OCI-LY7 (cell line): ENCODE results near the gene SLC9B1. TPM values are rescaled to one million over a fixed set of nuclear protein-coding genes. Genes with fewer than 3 reads are reported as not detected.
"Not testable (repeated sequence)": the region's sequence is repeated elsewhere in the genome, so short reads cannot be mapped to it uniquely, and the experiment has no call there.

ENCODE experiments used
- BruUV-seq: library from RNA; stranded (reverse); fragments of 400-500 nt; replicated peaks from 2 replicates; lab custom pipeline; 2021; lab: Mats Ljungman, UMichigan
- CTCF ChIA-PET: fragments of 300-600 bp; sonication (Branson Sonifier 250); formaldehyde crosslinking; loops from one replicate; lab custom pipeline; 2022; ENCODE audit warnings: antibody characterized with exemption; ENCODE audit not compliant: unreplicated experiment; lab: Charles Lee
- POLR2A ChIA-PET: fragments of 300-600 bp; sonication (Branson Sonifier 250); formaldehyde crosslinking; loops from one replicate; lab custom pipeline; 2022; ENCODE audit warnings: antibody characterized with exemption; lab: Charles Lee
- DNase-seq: peaks from one replicate; pipeline ENCODE4 v3.0.0-alpha.2; 2015; ENCODE audit warnings: low spot score
- H2AFZ ChIP-seq: fragments of 200-600 bp; sonication (generic), shearing (Covaris generic); 2 replicates; pipeline ENCODE4 v1.6.1; 2014; ENCODE audit warnings: mild to moderate bottlenecking, antibody characterized with exemption, low read length, moderate library complexity
- H3K27ac ChIP-seq: fragments of 200-600 bp; sonication (generic); 2 replicates; pipeline ENCODE4 v1.5.1; 2014; ENCODE audit warnings: mixed run types, low read depth, mild to moderate bottlenecking, moderate library complexity, low read length, inconsistent platforms; ENCODE audit not compliant: poor library complexity, severe bottlenecking
- H3K36me3 ChIP-seq: fragments of 200-600 bp; sonication (generic); 2 replicates; pipeline ENCODE4 v1.6.1; 2014; ENCODE audit warnings: mild to moderate bottlenecking, antibody characterized with exemption, low read length, moderate library complexity, mixed read lengths; ENCODE audit not compliant: insufficient read depth
- H3K4me1 ChIP-seq: fragments of 200-600 bp; sonication (generic); 2 replicates; pipeline ENCODE4 v1.5.1; 2014; ENCODE audit warnings: mild to moderate bottlenecking, low read length; ENCODE audit not compliant: insufficient read depth, poor library complexity, severe bottlenecking
- H3K4me2 ChIP-seq: fragments of 200-600 bp; sonication (generic); 2 replicates; pipeline ENCODE4 v1.6.1; 2014; ENCODE audit warnings: mild to moderate bottlenecking, low read length
- H3K4me3 ChIP-seq: fragments of 200-600 bp; sonication (generic); 2 replicates; pipeline ENCODE4 v1.5.1; 2014; ENCODE audit warnings: mild to moderate bottlenecking, low read depth, low read length; ENCODE audit not compliant: poor library complexity, severe bottlenecking
- H3K79me2 ChIP-seq: fragments of 200-600 bp; sonication (generic); 2 replicates; pipeline ENCODE4 v1.6.1; 2016; ENCODE audit warnings: low read depth, mild to moderate bottlenecking, low read length, moderate library complexity, mixed read lengths; ENCODE audit not compliant: insufficient read depth
- H3K9me2 ChIP-seq: fragments of 200-600 bp; sonication (generic); 2 replicates; pipeline ENCODE4 v1.6.1; 2016; ENCODE audit warnings: mild to moderate bottlenecking, low read length, mixed read lengths; ENCODE audit not compliant: insufficient read depth
- H3K9me3 ChIP-seq: fragments of 200-600 bp; sonication (generic); 2 replicates; pipeline ENCODE4 v1.6.1; 2014; ENCODE audit warnings: mild to moderate bottlenecking, mixed run types, low read length, mixed read lengths
- H4K20me1 ChIP-seq: fragments of 200-600 bp; sonication (generic); 2 replicates; pipeline ENCODE4 v1.6.1; 2014; ENCODE audit warnings: mild to moderate bottlenecking, antibody characterized with exemption, low read length, moderate library complexity, mixed read lengths; ENCODE audit not compliant: insufficient read depth
- EZH2phosphoT487 ChIP-seq: fragments of 200-600 bp; sonication (generic); IDR thresholded peaks from 2 replicates; pipeline ENCODE4 v1.6.1; 2018; ENCODE audit warnings: low read depth, borderline replicate concordance, mild to moderate bottlenecking, mixed run types, antibody characterized with exemption, low read length, moderate library complexity, mixed read lengths
- intact Hi-C: fragments of 100-400 bp; cut with micrococcal nuclease; formaldehyde crosslinking; loops from one replicate; pipeline ENCODE4 v1.10.0; 2022; ENCODE audit not compliant: unreplicated experiment
- total RNA-seq, 2 experiments: library from RNA; depleted of rRNA in 1 of 2; stranded (reverse); fragments of >200 nt in 1 of 2; shearing (Covaris generic) in 1 of 2; gene quantifications; 2 replicates each; pipeline ENCODE4 v1.2.3, GENCODE V29; 2014 to 2022
- TF ChIP-seq, protein P1 (sequence below): fragments of 200-600 bp; sonication (generic); conservative IDR thresholded peaks from 2 replicates; pipeline ENCODE4 v1.5.1; 2014; ENCODE audit warnings: mild to moderate bottlenecking, antibody characterized with exemption, low read length, moderate library complexity, mixed read lengths

Gene SLC9B1
- total RNA-seq, 2 experiments from 2014 or later, result 0.88 to 2.0 TPM

DNA sequence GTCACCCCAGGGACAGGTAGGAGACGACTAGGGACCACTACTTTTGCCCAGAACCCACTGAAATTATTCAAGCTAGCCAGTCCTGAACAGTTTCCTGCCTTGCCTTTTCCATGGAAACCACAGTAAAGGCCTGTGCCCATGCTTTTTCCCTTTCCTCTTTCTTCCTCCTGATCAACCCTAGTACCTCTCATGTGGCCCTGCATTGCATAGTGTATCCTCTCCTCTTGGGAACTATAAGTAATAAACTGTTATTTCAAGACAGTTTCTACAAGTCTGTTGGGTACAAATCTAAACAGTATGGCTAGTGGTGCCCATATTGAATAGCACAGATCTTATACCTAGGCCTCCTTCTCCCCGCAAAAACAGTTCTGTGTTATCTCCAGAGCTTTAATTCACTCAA is 136.2 kb downstream of the SLC9B1 start:
- no peak for DNase-seq
- ChIA-PET CTCF (no interaction called here), POLR2A (interaction anchor here (2.5 kb wide), 1 partner anchor 9 kb away, joined by 14 read pairs; no protein-coding TSS in a partner anchor)
- BruUV-seq, result no TSS peak
- H4K20me1 ChIP-seq, result no peaks in the 10 kb centered on the region
- intact Hi-C loops, result no loop called here
- no peaks in the 10 kb centered on the region for H3K9me3 ChIP-seq
- peaks cover 43% of the 10 kb centered on the region; the same call in 1 of the 2 replicates for H3K79me2 ChIP-seq
- no peaks in the 10 kb centered on the region for H3K9me2 ChIP-seq
- H3K4me1 ChIP-seq, result no peaks in the 10 kb centered on the region
- TF ChIP-seq, protein P1, sequence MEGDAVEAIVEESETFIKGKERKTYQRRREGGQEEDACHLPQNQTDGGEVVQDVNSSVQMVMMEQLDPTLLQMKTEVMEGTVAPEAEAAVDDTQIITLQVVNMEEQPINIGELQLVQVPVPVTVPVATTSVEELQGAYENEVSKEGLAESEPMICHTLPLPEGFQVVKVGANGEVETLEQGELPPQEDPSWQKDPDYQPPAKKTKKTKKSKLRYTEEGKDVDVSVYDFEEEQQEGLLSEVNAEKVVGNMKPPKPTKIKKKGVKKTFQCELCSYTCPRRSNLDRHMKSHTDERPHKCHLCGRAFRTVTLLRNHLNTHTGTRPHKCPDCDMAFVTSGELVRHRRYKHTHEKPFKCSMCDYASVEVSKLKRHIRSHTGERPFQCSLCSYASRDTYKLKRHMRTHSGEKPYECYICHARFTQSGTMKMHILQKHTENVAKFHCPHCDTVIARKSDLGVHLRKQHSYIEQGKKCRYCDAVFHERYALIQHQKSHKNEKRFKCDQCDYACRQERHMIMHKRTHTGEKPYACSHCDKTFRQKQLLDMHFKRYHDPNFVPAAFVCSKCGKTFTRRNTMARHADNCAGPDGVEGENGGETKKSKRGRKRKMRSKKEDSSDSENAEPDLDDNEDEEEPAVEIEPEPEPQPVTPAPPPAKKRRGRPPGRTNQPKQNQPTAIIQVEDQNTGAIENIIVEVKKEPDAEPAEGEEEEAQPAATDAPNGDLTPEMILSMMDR, result no peak
- TF ChIP-seq EZH2phosphoT487, result no peak
- no peak overlapping the region for H3K4me3 ChIP-seq
- no peak overlapping the region for H2AFZ ChIP-seq
- H3K4me2 ChIP-seq, result no peak overlapping the region
- H3K27ac ChIP-seq, result no peak overlapping the region
- H3K36me3 ChIP-seq, result peaks cover 39% of the 10 kb centered on the region

DNA sequence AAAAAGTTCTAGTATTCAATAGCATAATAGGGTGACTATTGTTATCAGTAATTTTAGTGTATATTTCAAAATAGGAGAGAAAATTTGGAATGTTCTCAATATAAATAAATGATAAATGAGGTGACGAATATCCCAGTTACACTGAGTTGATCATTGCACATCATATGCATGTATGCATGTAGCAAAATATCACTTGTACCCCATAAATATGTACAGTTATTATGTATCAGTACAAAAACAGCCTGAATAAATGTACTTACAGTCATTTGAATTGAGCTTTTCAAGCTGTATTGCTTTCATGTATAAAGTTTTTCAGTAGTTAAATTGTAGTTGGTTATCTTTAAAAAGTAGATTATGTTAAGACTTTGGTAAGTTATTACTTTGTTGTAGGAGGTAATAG is 138.2 kb downstream of the SLC9B1 start:
- TF ChIP-seq EZH2phosphoT487, result no peak
- TF ChIP-seq, protein P1, result no peak
- no TSS peak for BruUV-seq
- H4K20me1 ChIP-seq, result no peaks in the 10 kb centered on the region
- H3K9me2 ChIP-seq, result no peaks in the 10 kb centered on the region
- H3K79me2 ChIP-seq, result peaks cover 43% of the 10 kb centered on the region; the same call in 1 of the 2 replicates
- H3K36me3 ChIP-seq, result peaks cover 52% of the 10 kb centered on the region
- no peak overlapping the region for H2AFZ ChIP-seq
- CTCF ChIA-PET, result interaction anchor here (0.5 to 1.0 kb wide), 2 partner anchors 9 to 30 kb away, joined by 3 read pairs; no protein-coding TSS in a partner anchor
- DNase-seq, result no peak
- intact Hi-C loops, result no loop called here
- H3K9me3 ChIP-seq, result peaks cover 14% of the 10 kb centered on the region
- H3K27ac ChIP-seq, result no peak overlapping the region
- H3K4me1 ChIP-seq, result no peaks in the 10 kb centered on the region
- POLR2A ChIA-PET, result interaction anchor here (0.7 to 1.3 kb wide), 3 partner anchors 9 to 730 kb away, joined by 3 to 7 read pairs (median 6); partner anchors contain the start of gene MANBA
- no peak overlapping the region for H3K4me2 ChIP-seq
- no peak overlapping the region for H3K4me3 ChIP-seq

DNA sequence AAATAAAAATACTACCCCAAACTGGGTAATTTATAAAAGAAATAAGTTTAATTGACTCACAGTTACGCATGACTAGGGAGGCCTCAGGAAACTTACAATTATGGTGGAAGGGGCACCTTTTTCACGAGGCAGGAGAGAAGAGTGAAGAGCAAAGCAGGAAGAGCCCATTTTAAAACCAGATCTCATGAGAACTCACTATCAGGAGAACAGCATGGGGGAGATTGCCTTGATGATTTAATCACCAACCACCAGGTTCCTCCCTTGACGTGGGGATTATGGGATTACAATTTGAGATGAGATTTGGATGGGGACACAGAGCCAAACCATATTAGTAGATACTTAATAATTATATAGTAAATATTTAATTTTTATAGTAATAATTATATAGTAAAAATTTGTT is 140.6 kb downstream of the SLC9B1 start:
- BruUV-seq, result no TSS peak
- H4K20me1 ChIP-seq, result no peaks in the 10 kb centered on the region
- peaks cover 51% of the 10 kb centered on the region; the same call in 1 of the 2 replicates for H3K79me2 ChIP-seq
- peaks cover 61% of the 10 kb centered on the region for H3K36me3 ChIP-seq
- H3K9me3 ChIP-seq, result peaks cover 26% of the 10 kb centered on the region
- no peak for DNase-seq
- ChIA-PET CTCF (no interaction called here), POLR2A (interaction anchor here (0.5 to 0.7 kb wide), 4 partner anchors 13 to 199 kb away, joined by 3 to 4 read pairs (median 3); no protein-coding TSS in a partner anchor)
- H3K9me2 ChIP-seq, result no peaks in the 10 kb centered on the region
- no peak for TF ChIP-seq EZH2phosphoT487
- TF ChIP-seq, protein P1, result no peak
- H3K27ac ChIP-seq, result no peak overlapping the region
- no peak overlapping the region for H3K4me2 ChIP-seq
- no peaks in the 10 kb centered on the region for H3K4me1 ChIP-seq
- intact Hi-C loops, result no loop called here
- H2AFZ ChIP-seq, result no peak overlapping the region
- no peak overlapping the region for H3K4me3 ChIP-seq

DNA sequence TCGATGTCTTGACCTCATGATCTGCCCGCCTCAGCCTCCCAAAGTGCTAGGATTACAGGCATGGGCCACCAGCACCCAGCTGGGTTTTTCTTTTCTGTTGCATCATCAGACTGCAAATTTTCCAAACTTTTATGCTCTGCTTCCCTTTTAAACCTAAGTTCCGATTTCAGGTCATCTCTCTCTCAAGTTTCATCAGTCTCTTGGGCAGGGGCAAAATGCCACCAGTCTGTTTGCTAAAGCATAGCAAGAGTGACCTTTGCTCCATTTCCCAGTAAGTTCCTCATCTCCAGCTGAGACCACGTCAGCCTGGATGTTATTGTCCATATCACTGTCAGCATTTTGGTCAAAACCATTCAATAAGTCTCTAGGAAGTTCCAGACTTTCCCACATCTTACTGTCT is 141.2 kb downstream of the SLC9B1 start:
- H3K9me2 ChIP-seq, POLR2A ChIA-PET, DNase-seq, CTCF ChIA-PET, H3K4me2 ChIP-seq, H4K20me1 ChIP-seq, H2AFZ ChIP-seq, BruUV-seq, H3K4me1 ChIP-seq, H3K4me3 ChIP-seq, H3K27ac ChIP-seq, intact Hi-C loops: not testable (repeated sequence)
- Histone ChIP-seq H3K79me2 (peaks cover 54% of the 10 kb centered on the region; the same call in 1 of the 2 replicates), H3K36me3 (peaks cover 64% of the 10 kb centered on the region), H3K9me3 (peaks cover 26% of the 10 kb centered on the region)
